Choroid plexus epithelial cell (primary cell): ENCODE measurements around the gene UBE3C.

ENCODE experiments used
- DNase-seq: peaks from one replicate; pipeline ENCODE4 v3.0.0-alpha.2; 2010; ENCODE audit warnings: low read depth
- H3K4me3 ChIP-seq: 2 replicates; pipeline ENCODE4 v1.5.1; 2011; ENCODE audit warnings: low read depth, mild to moderate bottlenecking, control low read depth, low read length, moderate library complexity
- TF ChIP-seq, protein P1 (sequence below): conservative IDR thresholded peaks from 2 replicates; pipeline ENCODE4 v1.5.1; 2011; ENCODE audit warnings: low read depth, mild to moderate bottlenecking, control low read depth, inconsistent platforms, low read length, moderate library complexity

UBE3C gene

DNA sequence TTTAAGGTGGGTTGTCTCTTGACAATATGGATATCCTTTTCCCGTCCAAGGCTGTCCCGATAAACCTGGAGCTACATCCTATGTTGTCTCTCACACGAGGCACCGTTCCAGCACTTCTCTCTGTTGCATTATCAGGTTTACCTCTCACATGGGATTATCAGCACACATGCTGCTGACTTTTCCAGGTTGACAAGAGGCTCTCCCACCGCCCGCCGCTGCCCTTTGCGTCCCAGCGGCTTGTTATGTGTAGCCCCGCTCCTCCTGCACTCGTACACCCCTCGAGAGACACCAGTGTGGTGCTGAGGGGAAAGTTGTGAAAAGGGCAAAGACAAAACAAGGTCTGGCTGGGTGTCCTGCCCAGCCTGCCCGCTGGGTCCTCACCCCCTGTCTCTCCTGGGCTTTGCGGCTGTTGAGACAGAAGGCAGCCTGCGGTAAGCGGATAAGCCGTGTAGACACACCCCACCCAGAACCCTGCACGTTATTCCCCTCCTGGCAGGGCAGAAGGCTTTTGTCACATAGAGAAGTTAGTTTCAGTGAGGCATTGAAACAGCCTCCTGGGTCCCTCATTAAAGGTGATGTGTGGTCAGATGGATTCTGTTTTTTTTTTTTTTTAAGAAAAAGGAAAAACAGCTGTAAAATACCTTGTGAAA lies 38.7 kb downstream of the UBE3C start:
- DNase-seq: no peak
- TF ChIP-seq, protein P1, sequence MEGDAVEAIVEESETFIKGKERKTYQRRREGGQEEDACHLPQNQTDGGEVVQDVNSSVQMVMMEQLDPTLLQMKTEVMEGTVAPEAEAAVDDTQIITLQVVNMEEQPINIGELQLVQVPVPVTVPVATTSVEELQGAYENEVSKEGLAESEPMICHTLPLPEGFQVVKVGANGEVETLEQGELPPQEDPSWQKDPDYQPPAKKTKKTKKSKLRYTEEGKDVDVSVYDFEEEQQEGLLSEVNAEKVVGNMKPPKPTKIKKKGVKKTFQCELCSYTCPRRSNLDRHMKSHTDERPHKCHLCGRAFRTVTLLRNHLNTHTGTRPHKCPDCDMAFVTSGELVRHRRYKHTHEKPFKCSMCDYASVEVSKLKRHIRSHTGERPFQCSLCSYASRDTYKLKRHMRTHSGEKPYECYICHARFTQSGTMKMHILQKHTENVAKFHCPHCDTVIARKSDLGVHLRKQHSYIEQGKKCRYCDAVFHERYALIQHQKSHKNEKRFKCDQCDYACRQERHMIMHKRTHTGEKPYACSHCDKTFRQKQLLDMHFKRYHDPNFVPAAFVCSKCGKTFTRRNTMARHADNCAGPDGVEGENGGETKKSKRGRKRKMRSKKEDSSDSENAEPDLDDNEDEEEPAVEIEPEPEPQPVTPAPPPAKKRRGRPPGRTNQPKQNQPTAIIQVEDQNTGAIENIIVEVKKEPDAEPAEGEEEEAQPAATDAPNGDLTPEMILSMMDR: no peak
- no peak overlapping the region for H3K4me3 ChIP-seq

DNA sequence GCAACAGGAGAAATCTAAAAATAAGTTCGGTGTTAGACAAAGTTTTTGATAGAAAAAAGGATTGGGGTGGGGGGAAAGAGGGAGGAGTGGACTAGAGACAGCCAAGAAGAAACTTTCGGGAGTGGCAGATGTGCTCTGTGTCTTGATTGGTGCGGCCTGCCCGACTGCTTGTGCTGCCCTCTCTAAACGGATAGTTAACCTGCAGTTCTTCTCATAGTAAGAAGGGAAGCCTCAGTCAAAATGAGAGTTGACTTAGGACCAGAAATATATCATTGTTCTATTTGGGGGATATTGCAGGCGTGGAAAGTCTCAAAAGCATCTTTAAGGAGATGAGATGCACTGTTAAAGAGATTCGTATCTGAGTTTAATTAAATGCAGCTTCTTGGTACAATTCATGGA lies 39.3 kb downstream of the UBE3C start:
- H3K4me3 ChIP-seq: no peak overlapping the region
- DNase-seq: no peak
- TF ChIP-seq, protein P1: no peak

DNA sequence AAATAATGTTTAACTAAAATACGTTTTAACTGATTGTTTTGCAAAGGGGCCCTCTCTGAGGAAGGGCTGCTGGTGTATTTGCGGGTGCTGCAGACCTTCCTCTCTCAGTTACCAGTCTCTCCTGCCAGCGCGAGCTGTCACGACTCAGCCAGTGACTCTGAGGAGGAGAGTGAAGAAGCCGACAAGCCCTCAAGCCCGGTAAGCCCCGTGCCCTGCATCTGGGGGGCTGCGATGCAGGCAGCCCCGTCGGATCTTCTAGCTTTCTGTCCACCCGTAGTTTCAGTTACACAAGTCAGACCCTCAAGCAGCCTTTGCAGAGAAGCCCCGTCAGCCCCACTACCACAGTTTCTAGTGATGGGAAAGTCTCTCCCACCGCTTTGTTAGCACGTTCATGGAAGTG lies 45.1 kb downstream of the UBE3C start:
- TF ChIP-seq, protein P1: no peak
- no peak overlapping the region for H3K4me3 ChIP-seq
- no peak for DNase-seq

DNA sequence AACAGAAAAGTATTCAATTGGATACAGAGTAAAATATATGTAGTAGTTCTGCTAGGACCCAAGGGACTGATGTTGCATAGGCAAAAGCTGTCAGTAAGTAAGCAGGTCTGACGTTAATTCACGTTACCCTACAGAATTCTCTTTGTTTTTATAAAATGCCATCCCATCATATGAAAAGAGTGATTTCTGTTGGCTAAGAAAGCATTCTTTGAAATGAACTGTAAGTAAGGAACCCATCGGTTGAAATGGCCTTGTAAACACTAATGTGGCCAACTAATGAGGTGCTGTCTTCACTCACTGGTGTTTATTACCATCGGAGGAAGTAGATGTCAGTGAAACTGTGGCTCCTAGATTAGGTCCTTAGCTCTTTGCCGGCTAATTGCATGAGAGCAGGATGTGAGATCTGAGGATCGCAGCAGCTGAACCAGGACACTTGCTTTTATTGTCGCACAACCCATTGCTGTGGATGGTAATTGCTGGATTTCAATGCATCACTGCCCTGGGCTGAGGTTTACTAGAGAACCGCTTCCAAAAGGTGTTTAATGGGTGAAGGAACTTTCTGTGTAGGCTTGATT lies 49.5 kb downstream of the UBE3C start:
- TF ChIP-seq, protein P1: no peak
- no peak for DNase-seq

DNA sequence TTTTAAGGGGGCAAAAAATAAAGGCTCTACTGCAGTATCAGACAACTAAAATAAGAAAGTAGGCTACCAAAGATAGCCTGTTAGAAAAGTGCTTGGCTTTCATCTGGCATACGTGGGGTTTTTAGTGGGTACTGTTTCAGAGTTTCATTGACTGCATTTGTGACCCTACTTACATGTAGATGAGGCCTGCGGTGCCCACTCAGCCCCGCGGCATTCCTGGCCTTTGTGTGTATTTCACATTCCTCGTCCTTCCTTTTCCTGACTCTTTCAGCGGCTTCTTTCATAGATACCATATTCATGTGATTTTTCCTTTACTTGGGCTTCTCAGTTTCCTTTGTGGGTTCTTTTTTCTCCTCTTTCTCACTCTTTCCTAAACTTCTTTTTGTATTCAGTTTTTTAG lies 50.7 kb downstream of the UBE3C start:
- DNase-seq: no peak
- TF ChIP-seq, protein P1: no peak
- H3K4me3 ChIP-seq: no peak overlapping the region

More for the DNA sequence above, 49.5 kb downstream of the UBE3C start:
- H3K4me3 ChIP-seq: no peak overlapping the region

DNA sequence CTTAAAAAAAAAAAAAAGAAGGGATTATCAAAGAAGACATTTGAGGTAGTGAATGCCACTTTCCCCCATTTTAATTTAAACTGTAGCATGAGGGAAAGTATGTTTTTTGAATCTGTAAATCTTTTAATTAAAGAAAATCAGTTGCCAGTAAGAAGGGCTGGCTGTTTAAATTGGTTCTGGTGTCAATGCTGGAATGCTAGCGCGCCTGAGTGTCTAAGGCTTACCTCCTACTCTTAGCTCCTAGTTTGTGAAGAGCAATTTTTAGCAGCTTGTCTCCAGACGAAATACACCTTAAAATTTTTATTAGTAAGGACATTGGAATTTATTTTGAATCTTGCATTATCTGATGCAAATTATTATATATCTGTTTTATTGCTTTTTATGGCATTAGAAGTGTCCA lies 54.1 kb downstream of the UBE3C start:
- TF ChIP-seq, protein P1: no peak

DNA sequence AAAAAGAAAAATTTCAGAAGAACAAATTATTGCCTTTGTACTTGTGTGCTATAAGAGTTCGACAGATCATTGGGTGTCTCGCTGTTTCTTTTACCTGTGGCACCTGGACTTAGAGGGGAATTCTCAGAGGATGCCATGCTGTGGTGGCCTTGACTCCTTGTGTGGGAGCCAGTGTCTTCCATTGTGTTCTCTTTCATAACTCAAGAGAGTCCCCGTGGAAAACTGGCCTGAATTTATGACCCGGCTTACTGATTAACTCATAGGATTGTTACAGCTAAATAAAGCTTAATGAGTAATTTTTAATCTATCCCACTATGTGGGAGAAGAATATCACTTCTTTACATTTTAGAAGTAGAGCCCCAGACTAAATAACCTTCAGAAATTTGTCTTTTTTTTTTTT lies 54.5 kb downstream of the UBE3C start:
- no peak overlapping the region for H3K4me3 ChIP-seq
- DNase-seq: no peak
- TF ChIP-seq, protein P1: no peak

More for the DNA sequence above, 54.1 kb downstream of the UBE3C start:
- no peak overlapping the region for H3K4me3 ChIP-seq
- DNase-seq: no peak
